Measurements from ENCODE around the gene SLC36A3.

GRCh38 chr5:151251621-151252020 is 51.9 kb downstream of the SLC36A3 start:
- TF ChIP-seq POLR2A (IDR thresholded peaks at IDR 0.05; ENCODE audit: borderline replicate concordance, extremely low read depth, insufficient read depth, insufficient read length) (no peak), REST (IDR thresholded peaks at IDR 0.05; ENCODE audit: low read depth) (no peak), CTCF (IDR thresholded peaks at IDR 0.05 in 2 of 3, conservative IDR thresholded peaks at IDR 0.05 in 1 of 3; ENCODE audit: borderline replicate concordance in 1 of 3, insufficient read depth in 1 of 3, low read depth in 2 of 3, low read length in 2 of 3) (no peak), ATF3 (IDR thresholded peaks at IDR 0.05) (no peak), EZH2phosphoT487 (IDR thresholded peaks at IDR 0.05; ENCODE audit: borderline replicate concordance) (no peak), ZNF274 (IDR thresholded peaks at IDR 0.05; ENCODE audit: low read depth, low read length) (no peak), SRF (IDR thresholded peaks at IDR 0.05; ENCODE audit: low read depth) (no peak), JUND (IDR thresholded peaks at IDR 0.05) (no peak), YY1 (IDR thresholded peaks at IDR 0.05; ENCODE audit: extremely low read depth, insufficient replicate concordance, low read depth, low read length) (no peak), ELF1 (IDR thresholded peaks at IDR 0.05; ENCODE audit: borderline replicate concordance, low read depth) (no peak), FOSL1 (IDR thresholded peaks at IDR 0.05; ENCODE audit: low read depth) (no peak)
